Heart left ventricle (tissue), 16 donors: ENCODE measurements around the gene CYBA. TPM values are rescaled to one million over a fixed set of nuclear protein-coding genes. Genes with fewer than 3 reads are reported as not detected.

Experiments used
- ATAC-seq, 4 donors: fragments of 200-7000 bp; cut with Tn5 transposase; one replicate each; pipeline ENCODE4 v1.9.1; 2020 to 2022; ENCODE audit warnings: moderate library complexity in 4 of 4, mild to moderate bottlenecking in 3 of 4, moderate number of reproducible peaks in 1 of 4
- DNase-seq, 5 donors: peaks; one replicate each; pipeline ENCODE4 v3.0.0-alpha.2; 2020
- H3K27ac ChIP-seq, 12 donors: fragments of 200-600 bp; sonication (generic) in 4 of 12; one replicate each; pipeline versions ENCODE4 v1.5.0 to v1.8.0; 2016 to 2022; ENCODE audit warnings: mild to moderate bottlenecking in 2 of 12
- H3K27me3 ChIP-seq, 9 donors: fragments of 200-600 bp; sonication (generic) in 2 of 9; one replicate each; pipeline versions ENCODE4 v1.5.1 to v1.8.0; 2016 to 2022; ENCODE audit warnings: mild to moderate bottlenecking in 3 of 9
- H3K36me3 ChIP-seq, 9 donors: fragments of 200-600 bp; sonication (generic) in 2 of 9; one replicate each; pipeline versions ENCODE4 v1.5.0 to v1.8.0; 2018 to 2022; ENCODE audit warnings: mild to moderate bottlenecking in 2 of 9
- H3K4me1 ChIP-seq, 12 donors: fragments of 200-600 bp; sonication (generic) in 4 of 12; one replicate each; pipeline versions ENCODE4 v1.5.0 to v1.8.0; 2016 to 2022; ENCODE audit warnings: mild to moderate bottlenecking in 3 of 12
- H3K4me3 ChIP-seq, 12 donors: fragments of 200-600 bp; sonication (generic) in 4 of 12; one replicate each; pipeline versions ENCODE4 v1.5.0 to v1.8.0; 2017 to 2022; ENCODE audit warnings: mild to moderate bottlenecking in 9 of 12, moderate library complexity in 4 of 12
- H3K9me3 ChIP-seq, 12 donors: fragments of 200-600 bp; sonication (generic) in 4 of 12; one replicate each; pipeline versions ENCODE4 v1.5.0 to v1.8.0; 2016 to 2022; ENCODE audit warnings: mild to moderate bottlenecking in 1 of 12
- POLR2A ChIP-seq, 2 donors: fragments of 450-650 bp; IDR thresholded peaks; one replicate each; pipeline ENCODE4 v1.6.1; 2017; ENCODE audit warnings: antibody characterized with exemption in 2 of 2, mild to moderate bottlenecking in 2 of 2, moderate library complexity in 2 of 2
- WGBS, 4 donors: extraction: QIAGEN DNeasy Blood & Tissue Kit in 2 of 4; methylation state at CpG; one replicate each; pipeline versions ENCODE4 v1.1.5 to v1.1.7; 2013 to 2018; 5-methylcytosine and 5-hydroxymethylcytosine counted together
- intact Hi-C, 10 donors: fragments of 100-400 bp; cut with DNase I; formaldehyde crosslinking; loops; one replicate each; pipeline versions ENCODE4 v1.11.1 to v1.14.2; 2022
- polyA plus RNA-seq, 2 donors: library from polyadenylated mRNA; stranded (reverse); fragments of 200-250 nt; gene quantifications; one replicate each; pipeline ENCODE4 v1.2.3, GENCODE V29; 2013
- total RNA-seq, 9 donors: library from RNA; depleted of rRNA in 2 of 9; stranded (reverse); fragments of >200 nt in 2 of 9; fragmentation: NEBNext Ultra II Directional in 3 of 9; extraction: Animal tissue kit (Norgen Biotek cat#: 25700) in 3 of 9; gene quantifications; one replicate each; pipeline versions ENCODE4 v1.1.0 to v1.2.4, GENCODE V29; 2016 to 2023
- TF ChIP-seq, protein P1 (sequence below), 12 donors: fragments of 200-600 bp; sonication (generic) in 4 of 12; IDR thresholded peaks; one replicate each; pipeline versions ENCODE4 v1.5.0 to v1.8.0; 2018 to 2022; ENCODE audit warnings: antibody characterized with exemption in 12 of 12, mild to moderate bottlenecking in 5 of 12
- donor health status: ischemic (EF 13 %, LVEDD 7.1; RV severe dilation, severe dysfunction).
- donor health status: healthy with polysubstance abuse.
- donor health status: DM: no; HTN: yes; CAD: no.
- donor health status: DM: no; HTN: no; CAD: no.
- donor health status: ischemic (EF 25% LVEDD 6.9; RV normal size, moderate dysfunction).
- donor health status: ischemic (EF 25% LVEDD 5.7; RV mildly dilated, moderate dysfunction).
- donor health status: healthy.
- donor health status: DM: yes; HTN: yes; CAD: no.
- donor health status: ischemic (EF 35%, LVEDD 5.7; RV mildly dilated, moderate dysfunction).
- donor health status: nonischemic (EF 11% LVEDD 7.7; RV severe dilation, severe dysfunction).
- donor health status: DM: yes; HTN: yes; CAD: no.
- donor health status: PGD.
- donor health status: ischemic (EF 29% LVEDD 5.4; RV normal size, mild dysfunction).
- donor health status: nonischemic (EF 23%, LVEDD 6.1; RV moderate dilation, normal function).

CYBA gene
- total and polyA plus RNA-seq, 11 donors = 22.6 to 227 (median 46.5) TPM

GRCh38 chr16:88691924-88692560, 41.2 kb upstream of the CYBA start:
- peaks cover 0 to 45% (median 9%) of the 10 kb centered on the region in 9 donors for H3K27me3 ChIP-seq
- H3K4me3 ChIP-seq = no peak overlapping the region
- no peaks in the 10 kb centered on the region for H3K9me3 ChIP-seq
- intact Hi-C loops = no loop called here
- ATAC-seq (peak in 2 of 4 donors; percentile 19 to 44), DNase-seq (peak in 1 of 5 donors; percentile 73)
- peaks cover 0 to 13% (median 7%) of the 10 kb centered on the region in 9 donors for H3K36me3 ChIP-seq
- TF ChIP-seq, protein P1, sequence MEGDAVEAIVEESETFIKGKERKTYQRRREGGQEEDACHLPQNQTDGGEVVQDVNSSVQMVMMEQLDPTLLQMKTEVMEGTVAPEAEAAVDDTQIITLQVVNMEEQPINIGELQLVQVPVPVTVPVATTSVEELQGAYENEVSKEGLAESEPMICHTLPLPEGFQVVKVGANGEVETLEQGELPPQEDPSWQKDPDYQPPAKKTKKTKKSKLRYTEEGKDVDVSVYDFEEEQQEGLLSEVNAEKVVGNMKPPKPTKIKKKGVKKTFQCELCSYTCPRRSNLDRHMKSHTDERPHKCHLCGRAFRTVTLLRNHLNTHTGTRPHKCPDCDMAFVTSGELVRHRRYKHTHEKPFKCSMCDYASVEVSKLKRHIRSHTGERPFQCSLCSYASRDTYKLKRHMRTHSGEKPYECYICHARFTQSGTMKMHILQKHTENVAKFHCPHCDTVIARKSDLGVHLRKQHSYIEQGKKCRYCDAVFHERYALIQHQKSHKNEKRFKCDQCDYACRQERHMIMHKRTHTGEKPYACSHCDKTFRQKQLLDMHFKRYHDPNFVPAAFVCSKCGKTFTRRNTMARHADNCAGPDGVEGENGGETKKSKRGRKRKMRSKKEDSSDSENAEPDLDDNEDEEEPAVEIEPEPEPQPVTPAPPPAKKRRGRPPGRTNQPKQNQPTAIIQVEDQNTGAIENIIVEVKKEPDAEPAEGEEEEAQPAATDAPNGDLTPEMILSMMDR (IDR thresholded peaks at IDR 0.05) = no peak
- no peak for TF ChIP-seq POLR2A (IDR thresholded peaks at IDR 0.05)
- peaks cover 0 to 22% (median 4%) of the 10 kb centered on the region in 12 donors for H3K4me1 ChIP-seq
- WGBS, 4 donors = 79 to 90% (median 82%) methylated on average over 19 to 26 of the region's 26 CpGs
- peak overlapping the region in 1 of 12 donors; percentile 9 for H3K27ac ChIP-seq

DNA sequence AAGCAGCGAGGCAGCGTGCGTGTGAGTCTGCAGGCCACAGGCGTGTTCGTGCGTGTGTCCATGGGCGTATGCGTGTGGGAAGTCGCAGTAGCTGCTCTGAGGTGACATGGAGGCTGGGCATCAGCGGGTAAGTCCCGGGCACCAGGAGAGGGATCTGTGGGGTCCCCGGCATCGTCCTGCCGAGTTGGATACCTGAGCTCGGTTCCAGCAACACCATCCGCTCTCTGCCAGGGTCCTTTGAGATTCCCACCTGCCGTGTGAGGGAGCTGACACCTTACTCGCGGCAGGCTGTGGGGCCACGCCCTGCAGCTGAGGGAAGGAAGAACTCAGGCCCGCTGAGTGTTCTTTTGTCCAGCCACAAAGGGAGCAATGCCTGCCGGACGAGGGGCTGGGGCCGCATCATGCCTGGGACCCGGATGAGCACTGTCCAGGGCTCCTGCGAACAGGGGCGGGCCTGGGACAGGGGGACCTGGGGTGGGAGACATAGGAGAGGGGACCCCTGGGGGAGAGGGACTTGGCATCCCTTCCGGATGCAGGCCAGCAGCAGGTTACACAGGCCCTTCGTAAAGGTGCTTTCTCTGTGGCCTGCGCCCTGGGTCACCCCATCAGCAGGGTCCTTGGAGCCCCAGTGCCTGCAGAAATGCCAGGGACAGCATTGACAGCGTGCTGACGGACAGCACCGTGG, 40.4 kb upstream of the CYBA start:
- DNase-seq = peak in 1 of 5 donors; percentile 58
- Histone ChIP-seq H3K27me3 (peaks cover 0 to 53% (median 9%) of the 10 kb centered on the region in 9 donors), H3K27ac (peak overlapping the region in 1 of 12 donors; percentile 9), H3K36me3 (peaks cover 0 to 6% (median 0%) of the 10 kb centered on the region in 9 donors), H3K9me3 (no peaks in the 10 kb centered on the region), H3K4me1 (peaks cover 0 to 28% (median 10%) of the 10 kb centered on the region in 12 donors), H3K4me3 (no peak overlapping the region)
- no peak for TF ChIP-seq POLR2A (IDR thresholded peaks at IDR 0.05)
- TF ChIP-seq, protein P1 (IDR thresholded peaks at IDR 0.05) = no peak
- WGBS, 4 donors = 85 to 91% (median 89%) methylated on average over 19 to 33 of the region's 33 CpGs
- ATAC-seq = no peak
- intact Hi-C loops = no loop called here

DNA sequence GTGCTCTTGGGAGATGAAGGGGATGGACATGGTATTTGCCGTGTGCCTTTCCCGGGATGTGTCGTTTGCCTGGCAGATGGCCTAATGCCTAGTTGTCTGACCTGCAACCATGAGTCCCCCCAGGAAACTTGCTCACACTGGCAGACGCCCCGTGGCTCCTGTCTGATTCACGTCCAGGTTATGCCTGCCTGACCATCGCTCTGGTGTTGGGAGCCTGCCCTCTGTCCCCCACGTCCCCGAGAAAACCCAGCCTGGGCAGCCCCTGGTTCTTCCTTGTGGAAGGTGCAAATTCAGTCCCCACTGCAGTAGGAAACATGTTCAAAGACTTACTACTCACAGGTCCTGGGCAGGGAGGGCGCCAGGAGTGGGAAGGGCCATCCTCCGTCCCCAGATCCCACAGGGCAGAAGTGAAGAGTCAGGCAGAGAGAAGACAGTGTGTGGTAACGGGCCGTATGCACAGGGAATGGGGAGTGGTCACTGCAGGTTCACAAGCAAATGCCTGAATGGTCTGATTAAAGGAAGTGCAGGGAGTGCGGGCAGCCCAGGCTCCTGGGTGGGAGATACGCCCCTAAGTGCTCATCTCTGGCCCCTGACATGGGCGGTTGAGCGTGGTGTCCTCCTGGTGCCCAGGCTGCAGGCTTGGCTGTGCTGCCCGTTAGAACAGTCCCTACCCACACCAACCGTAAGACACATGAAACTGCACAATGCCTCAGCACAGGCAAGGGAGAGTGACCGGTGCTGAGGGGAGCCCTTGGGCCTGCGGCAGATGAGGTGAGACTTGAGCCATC, 39.7 kb upstream of the CYBA start:
- H3K36me3 ChIP-seq = no peaks in the 10 kb centered on the region
- peaks cover 0 to 60% (median 9%) of the 10 kb centered on the region in 9 donors for H3K27me3 ChIP-seq
- H3K4me3 ChIP-seq = no peak overlapping the region
- WGBS, 4 donors = 85 to 92% (median 85%) methylated on average over 12 to 21 of the region's 21 CpGs
- ATAC-seq = no peak
- DNase-seq = no peak
- no peak overlapping the region for H3K27ac ChIP-seq
- no peak for TF ChIP-seq POLR2A (IDR thresholded peaks at IDR 0.05)
- TF ChIP-seq, protein P1 (IDR thresholded peaks at IDR 0.05) = no peak
- no peaks in the 10 kb centered on the region for H3K9me3 ChIP-seq
- peaks cover 0 to 35% (median 17%) of the 10 kb centered on the region in 12 donors for H3K4me1 ChIP-seq
- intact Hi-C loops = no loop called here
